Measurements from ENCODE around the gene PLEKHH2. TPM values are rescaled to one million over a fixed set of nuclear protein-coding genes. Genes with fewer than 3 reads are reported as not detected.

Gene PLEKHH2
- total and polyA plus RNA-seq, 2 of the 13 experiments (the other 11 are each of a cell fraction or from before 2014, with no cell fraction given), result 1.1 to 3.0 TPM

DNA sequence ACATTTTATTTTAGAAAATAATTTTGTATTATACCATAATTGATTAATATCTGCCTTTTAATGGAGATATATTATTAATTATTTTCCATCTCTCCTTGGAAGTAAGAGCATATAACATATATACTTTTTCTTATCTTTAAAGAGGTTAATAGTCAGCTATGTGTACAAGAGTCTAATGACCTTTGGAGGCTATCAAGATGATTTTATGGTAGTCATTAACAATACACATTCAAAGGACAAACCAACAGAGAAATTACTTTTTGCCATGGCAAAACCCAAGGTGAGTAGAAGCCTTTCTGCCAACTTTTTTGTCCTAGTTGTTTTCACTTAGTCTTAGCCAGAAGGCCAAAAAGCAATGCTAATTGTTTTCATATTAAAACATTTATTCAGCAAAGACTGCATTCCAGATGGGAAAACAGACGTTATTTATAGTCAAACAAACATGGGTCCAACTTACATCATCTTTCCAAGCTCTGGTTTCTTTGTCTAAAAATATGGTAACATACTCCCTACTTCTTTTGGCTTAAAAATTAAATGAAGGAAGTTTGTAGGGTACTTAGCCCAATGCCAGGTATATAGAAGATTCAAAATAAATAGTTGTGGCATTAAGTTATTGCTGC, 127.1 kb downstream of the PLEKHH2 start:
- H3K27me3 ChIP-seq (ENCODE audit: control insufficient read depth in 1 of 2, insufficient read depth in 2 of 2, low read length in 2 of 2), result no peaks in the 10 kb centered on the region
- ChIA-PET CTCF (ENCODE audit: low intra/inter-chr PET ratio, low total read pairs) (no interaction called here), POLR2A (interaction anchor here (0.6 to 0.8 kb wide), 2 partner anchors 10 to 12 kb away, joined by 3 read pairs; partner anchors contain the start of gene DYNC2LI1)
- H3K9ac ChIP-seq (ENCODE audit: insufficient read depth, low read depth, low read length), result no peak overlapping the region
- peaks cover 12% of the 10 kb centered on the region for H3K4me1 ChIP-seq (ENCODE audit: insufficient read depth, low read length)
- H3K79me2 ChIP-seq (ENCODE audit: insufficient read depth, low read length), result no peaks in the 10 kb centered on the region
- DNase-seq (ENCODE audit: low spot score) (no peak), FAIRE-seq (no peak), ATAC-seq (no peak)
- no peak overlapping the region for H3K4me3 ChIP-seq (replicated peaks in 1 of 3; ENCODE audit: insufficient read depth in 1 of 3, low read depth in 2 of 3, low read length in 3 of 3)
- WGBS (ENCODE audit: low lambda C conversion rate), result 20% methylated on average over 1 of the region's 1 CpG
- no peaks in the 10 kb centered on the region for H4K20me1 ChIP-seq (ENCODE audit: insufficient read depth, low read length)
- no peak overlapping the region for H3K4me2 ChIP-seq (ENCODE audit: low read depth, low read length)
- in situ Hi-C loops (cut with HindIII; ENCODE audit: extremely low pct_ligation_motif_present, low pct_unique_long_range_greater_than_20kb) (no loop called here), intact Hi-C loops (cut with micrococcal nuclease; ENCODE audit: unreplicated experiment) (no loop called here)
- H2AFZ ChIP-seq (ENCODE audit: low read length), result no peak overlapping the region
- H3K36me3 ChIP-seq (replicated peaks in 1 of 2; ENCODE audit: control insufficient read depth in 1 of 2, insufficient read depth in 2 of 2, low read length in 2 of 2), result no peaks in the 10 kb centered on the region
- no peak overlapping the region for H3K27ac ChIP-seq (ENCODE audit: extremely low read length, insufficient read depth, low read length)
- no peaks in the 10 kb centered on the region for H3K9me3 ChIP-seq (ENCODE audit: low read length)
- no TSS peak for BruUV-seq (replicated peaks)
- TF ChIP-seq, protein P1, sequence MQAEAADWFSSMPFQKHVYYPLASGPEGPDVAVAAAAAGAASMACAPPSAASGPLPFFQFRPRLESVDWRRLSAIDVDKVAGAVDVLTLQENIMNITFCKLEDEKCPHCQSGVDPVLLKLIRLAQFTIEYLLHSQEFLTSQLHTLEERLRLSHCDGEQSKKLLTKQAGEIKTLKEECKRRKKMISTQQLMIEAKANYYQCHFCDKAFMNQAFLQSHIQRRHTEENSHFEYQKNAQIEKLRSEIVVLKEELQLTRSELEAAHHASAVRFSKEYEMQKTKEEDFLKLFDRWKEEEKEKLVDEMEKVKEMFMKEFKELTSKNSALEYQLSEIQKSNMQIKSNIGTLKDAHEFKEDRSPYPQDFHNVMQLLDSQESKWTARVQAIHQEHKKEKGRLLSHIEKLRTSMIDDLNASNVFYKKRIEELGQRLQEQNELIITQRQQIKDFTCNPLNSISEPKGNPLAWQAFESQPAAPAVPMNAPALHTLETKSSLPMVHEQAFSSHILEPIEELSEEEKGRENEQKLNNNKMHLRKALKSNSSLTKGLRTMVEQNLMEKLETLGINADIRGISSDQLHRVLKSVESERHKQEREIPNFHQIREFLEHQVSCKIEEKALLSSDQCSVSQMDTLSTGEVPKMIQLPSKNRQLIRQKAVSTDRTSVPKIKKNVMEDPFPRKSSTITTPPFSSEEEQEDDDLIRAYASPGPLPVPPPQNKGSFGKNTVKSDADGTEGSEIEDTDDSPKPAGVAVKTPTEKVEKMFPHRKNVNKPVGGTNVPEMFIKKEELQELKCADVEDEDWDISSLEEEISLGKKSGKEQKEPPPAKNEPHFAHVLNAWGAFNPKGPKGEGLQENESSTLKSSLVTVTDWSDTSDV (CRISPR knock-in tag; IDR thresholded peaks at IDR 0.05), result no peak
- no peak for TF ChIP-seq PAF1 (CRISPR knock-in tag; IDR thresholded peaks at IDR 0.05)
- TF ChIP-seq, protein P2, sequence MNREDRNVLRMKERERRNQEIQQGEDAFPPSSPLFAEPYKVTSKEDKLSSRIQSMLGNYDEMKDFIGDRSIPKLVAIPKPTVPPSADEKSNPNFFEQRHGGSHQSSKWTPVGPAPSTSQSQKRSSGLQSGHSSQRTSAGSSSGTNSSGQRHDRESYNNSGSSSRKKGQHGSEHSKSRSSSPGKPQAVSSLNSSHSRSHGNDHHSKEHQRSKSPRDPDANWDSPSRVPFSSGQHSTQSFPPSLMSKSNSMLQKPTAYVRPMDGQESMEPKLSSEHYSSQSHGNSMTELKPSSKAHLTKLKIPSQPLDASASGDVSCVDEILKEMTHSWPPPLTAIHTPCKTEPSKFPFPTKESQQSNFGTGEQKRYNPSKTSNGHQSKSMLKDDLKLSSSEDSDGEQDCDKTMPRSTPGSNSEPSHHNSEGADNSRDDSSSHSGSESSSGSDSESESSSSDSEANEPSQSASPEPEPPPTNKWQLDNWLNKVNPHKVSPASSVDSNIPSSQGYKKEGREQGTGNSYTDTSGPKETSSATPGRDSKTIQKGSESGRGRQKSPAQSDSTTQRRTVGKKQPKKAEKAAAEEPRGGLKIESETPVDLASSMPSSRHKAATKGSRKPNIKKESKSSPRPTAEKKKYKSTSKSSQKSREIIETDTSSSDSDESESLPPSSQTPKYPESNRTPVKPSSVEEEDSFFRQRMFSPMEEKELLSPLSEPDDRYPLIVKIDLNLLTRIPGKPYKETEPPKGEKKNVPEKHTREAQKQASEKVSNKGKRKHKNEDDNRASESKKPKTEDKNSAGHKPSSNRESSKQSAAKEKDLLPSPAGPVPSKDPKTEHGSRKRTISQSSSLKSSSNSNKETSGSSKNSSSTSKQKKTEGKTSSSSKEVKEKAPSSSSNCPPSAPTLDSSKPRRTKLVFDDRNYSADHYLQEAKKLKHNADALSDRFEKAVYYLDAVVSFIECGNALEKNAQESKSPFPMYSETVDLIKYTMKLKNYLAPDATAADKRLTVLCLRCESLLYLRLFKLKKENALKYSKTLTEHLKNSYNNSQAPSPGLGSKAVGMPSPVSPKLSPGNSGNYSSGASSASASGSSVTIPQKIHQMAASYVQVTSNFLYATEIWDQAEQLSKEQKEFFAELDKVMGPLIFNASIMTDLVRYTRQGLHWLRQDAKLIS (CRISPR knock-in tag; IDR thresholded peaks at IDR 0.05), result no peak
- TF ChIP-seq NFE2L2 (IDR thresholded peaks at IDR 0.05; ENCODE audit: low read length), result no peak
- no peak for TF ChIP-seq KLF6 (CRISPR knock-in tag; IDR thresholded peaks at IDR 0.05)
- no peak for TF ChIP-seq NFIB (CRISPR knock-in tag; IDR thresholded peaks at IDR 0.05; ENCODE audit: borderline replicate concordance)
- TF ChIP-seq ZNF746 (CRISPR knock-in tag; IDR thresholded peaks at IDR 0.05), result no peak
- no peak for TF ChIP-seq KLF16 (CRISPR knock-in tag; IDR thresholded peaks at IDR 0.05)
- TF ChIP-seq ZXDC (CRISPR knock-in tag; IDR thresholded peaks at IDR 0.05), result no peak
- TF ChIP-seq IKZF5 (CRISPR knock-in tag; IDR thresholded peaks at IDR 0.05), result no peak
- TF ChIP-seq GMEB2 (CRISPR knock-in tag; IDR thresholded peaks at IDR 0.05; ENCODE audit: low read depth), result no peak
- TF ChIP-seq LCORL (IDR thresholded peaks at IDR 0.05), result no peak
- TF ChIP-seq LCORL (CRISPR knock-in tag; IDR thresholded peaks at IDR 0.05), result no peak
